GM19467 (cell line): ENCODE data around the gene SLC6A6.

Source experiments
- ATAC-seq: cut with Tn5 transposase; IDR thresholded peaks from one replicate; pipeline ENCODE4 v1.9.1; 2021; ENCODE audit warnings: mild to moderate bottlenecking, moderate library complexity; ENCODE audit not compliant: unreplicated experiment

Gene SLC6A6

GRCh38 chr3:14535616-14536015 lies 133.2 kb downstream of the SLC6A6 start:
- ATAC-seq: no peak

GRCh38 chr3:14536055-14536815 lies 133.8 kb downstream of the SLC6A6 start:
- no peak for ATAC-seq

- ATAC-seq: no peak
These were observed 134.6 kb downstream of the SLC6A6 start for GRCh38 chr3:14536837-14537589.

GRCh38 chr3:14537590-14538450 lies 135.4 kb downstream of the SLC6A6 start:
- no peak for ATAC-seq

GRCh38 chr3:14538451-14539088 lies 136.2 kb downstream of the SLC6A6 start:
- no peak for ATAC-seq
